ENCODE results near the gene CLDN9.

Gene CLDN9

GRCh38 chr16:3020604-3021448 is 8.1 kb downstream of the CLDN9 start:
- no peak for DNase-seq

GRCh38 chr16:3021449-3022207 is 8.9 kb downstream of the CLDN9 start:
- DNase-seq: no peak

GRCh38 chr16:3022208-3022683 is 9.5 kb downstream of the CLDN9 start:
- no peak for DNase-seq

GRCh38 chr16:3022684-3023414 is 10.1 kb downstream of the CLDN9 start:
- no peak for DNase-seq

- DNase-seq: no peak
Observed at GRCh38 chr16:3023415-3023668, 10.6 kb downstream of the CLDN9 start.

GRCh38 chr16:3023669-3024478 is 11.2 kb downstream of the CLDN9 start, which contains the start of the genes HCFC1R1 and THOC6:
Gene HCFC1R1, minus strand, starts transcription at chr16:3023942. Its CDS starts 1 bp downstream, at chr16:3023941.
Gene THOC6, plus strand, starts transcription at chr16:3024035. Its CDS starts 292 bp downstream, at chr16:3024327.
- DNase-seq: peak; percentile 95

GRCh38 chr16:3025032-3026002 is 12.6 kb downstream of the CLDN9 start:
- DNase-seq: no peak

GRCh38 chr16:3026003-3026378 is 13.3 kb downstream of the CLDN9 start:
- no peak for DNase-seq

GRCh38 chr16:3026609-3027488 is 14.1 kb downstream of the CLDN9 start:
- DNase-seq: no peak

GRCh38 chr16:3027489-3027795 is 14.7 kb downstream of the CLDN9 start:
- DNase-seq: no peak

GRCh38 chr16:3027983-3028715 is 15.4 kb downstream of the CLDN9 start:
- DNase-seq: peak; percentile 80

- no peak for DNase-seq
Observed at GRCh38 chr16:3028716-3029319, 16.1 kb downstream of the CLDN9 start.

- no peak for DNase-seq
Observed at GRCh38 chr16:3029491-3030221, 16.9 kb downstream of the CLDN9 start.

GRCh38 chr16:3030222-3031212 is 17.8 kb downstream of the CLDN9 start:
- DNase-seq: no peak

- DNase-seq: no peak
Observed at GRCh38 chr16:3032624-3033023, 19.9 kb downstream of the CLDN9 start.

GRCh38 chr16:3035289-3035971 is 22.7 kb downstream of the CLDN9 start:
- no peak for DNase-seq
